Keratinocyte (primary cell): ENCODE data around the gene DNAH2.

Experiments
- CTCF ChIP-seq, 3 experiments: IDR thresholded peaks in 1 of 3; conservative IDR thresholded peaks in 1 of 3; optimal IDR thresholded peaks in 1 of 3; 2 replicates in 2 of 3; 3 replicates in 1 of 3; pipeline versions ENCODE3 to v1.5.1; 2011; ENCODE audit warnings: low read length in 3 of 3, mild to moderate bottlenecking in 3 of 3, moderate library complexity in 2 of 3, control low read depth in 1 of 3, inconsistent platforms in 1 of 3; ENCODE audit not compliant: insufficient read depth in 2 of 3; ENCODE audit errors: extremely low read depth in 1 of 3
- EZH2 ChIP-seq: IDR thresholded peaks from one replicate; pipeline ENCODE4 v1.6.1; 2012; ENCODE audit warnings: inconsistent platforms, mild to moderate bottlenecking, low read length, moderate library complexity

- TF ChIP-seq CTCF (optimal IDR thresholded peaks at IDR 0.05 in 1 of 3, IDR thresholded peaks at IDR 0.05 in 1 of 3, conservative IDR thresholded peaks at IDR 0.05 in 1 of 3; ENCODE audit: extremely low read depth in 1 of 3, insufficient read depth in 2 of 3, low read length in 3 of 3) = no peak
- TF ChIP-seq EZH2 = no peak
Observed at GRCh38 chr17:7685533-7686221, 31.9 kb upstream of the DNAH2 start.
